ENCODE measurements around the gene ZNF462. TPM values are rescaled to one million over a fixed set of nuclear protein-coding genes. Genes with fewer than 3 reads are reported as not detected.

ZNF462 gene
- 4.6 and 5.4 TPM in 2 replicates for total RNA-seq

GRCh38 chr9:106862821-106863720 lies at the start of gene ZNF462:
Gene ZNF462, plus strand, starts transcription at chr9:106863166. Its CDS starts 60,218 bp downstream, at chr9:106923384.

